GM12878 (cell line): ENCODE data around the gene DCLK2. TPM values are rescaled to one million over a fixed set of nuclear protein-coding genes. Genes with fewer than 3 reads are reported as not detected.

Experiments used
- ATAC-seq: fragments of 200-7000 bp; cut with Tn5 transposase; 3 replicates; pipeline ENCODE4 v1.9.1; 2020; ENCODE audit warnings: mild to moderate bottlenecking, moderate library complexity
- BruUV-seq: library from RNA; stranded (reverse); fragments of 400-500 nt; replicated peaks from 2 replicates; lab custom pipeline; 2021; lab: Mats Ljungman, UMichigan
- CTCF ChIA-PET: fragments of 300-600 bp; sonication (Branson Sonifier 250); formaldehyde crosslinking; extraction: SDS; loops from one replicate; lab custom pipeline; 2021; ENCODE audit warnings: inconsistent platforms; lab: Yijun Ruan, JAX
- POLR2A ChIA-PET: fragments of 350-600 bp; formaldehyde crosslinking; extraction: SDS; loops from one replicate; lab custom pipeline; 2021; ENCODE audit warnings: inconsistent platforms; lab: Charles Lee
- RAD21 ChIA-PET: fragments of 300-600 bp; sonication (Branson Sonifier 250); formaldehyde crosslinking; loops from one replicate; lab custom pipeline; 2023; ENCODE audit warnings: antibody characterized with exemption; ENCODE audit not compliant: unreplicated experiment; lab: Charles Lee
- SMC1A ChIA-PET: fragments of 300-600 bp; sonication (Branson Sonifier 250); formaldehyde crosslinking; loops from one replicate; lab custom pipeline; 2023; ENCODE audit not compliant: unreplicated experiment, uncharacterized antibody; lab: Charles Lee
- DNase-seq: peaks from one replicate; pipeline ENCODE4 v3.0.0-alpha.2; 2011; ENCODE audit warnings: low read depth, low spot score
- FAIRE-seq: peaks from 3 replicates; lab custom pipeline; 2011; peaks lifted over from hg19 to GRCh38; lab: Jason Lieb, UNC
- H2AFZ ChIP-seq: 2 replicates; pipeline ENCODE4 v1.6.0; 2011; ENCODE audit warnings: low read depth, low read length, control low read depth; ENCODE audit not compliant: control insufficient read depth
- H3K27ac ChIP-seq: 2 replicates; pipeline ENCODE4 v1.5.1; 2011; ENCODE audit warnings: control low read depth; ENCODE audit not compliant: control insufficient read depth, insufficient read depth
- H3K27me3 ChIP-seq, 2 experiments: replicated peaks in 1 of 2; 2 replicates each; pipeline versions ENCODE4 v1.6.0 to v1.6.1; 2011; ENCODE audit warnings: low read length in 1 of 2; ENCODE audit not compliant: control insufficient read depth in 2 of 2, insufficient read depth in 2 of 2
- H3K36me3 ChIP-seq, 2 experiments: 2 replicates each; pipeline ENCODE4 v1.5.1; 2011; ENCODE audit warnings: low read length in 1 of 2; ENCODE audit not compliant: control insufficient read depth in 2 of 2, insufficient read depth in 2 of 2
- H3K4me1 ChIP-seq: 2 replicates; pipeline ENCODE4 v1.6.1; 2011; ENCODE audit warnings: mild to moderate bottlenecking, low read length, moderate library complexity, mixed read lengths; ENCODE audit not compliant: control insufficient read depth, insufficient read depth
- H3K4me2 ChIP-seq: 2 replicates; pipeline ENCODE4 v1.6.0; 2011; ENCODE audit warnings: control low read depth; ENCODE audit not compliant: control insufficient read depth, insufficient read depth
- H3K4me3 ChIP-seq: fragments of 200-600 bp; sonication (generic); 2 replicates; pipeline ENCODE4 v1.5.1; 2016
- H3K79me2 ChIP-seq: 2 replicates; pipeline ENCODE4 v1.6.0; 2011; ENCODE audit warnings: low read length; ENCODE audit not compliant: control insufficient read depth, insufficient read depth
- H3K9ac ChIP-seq: 2 replicates; pipeline ENCODE4 v1.8.0; 2011; ENCODE audit warnings: low read length, control low read depth, mixed read lengths; ENCODE audit not compliant: control insufficient read depth, insufficient read depth
- H3K9me3 ChIP-seq: replicated peaks from 3 replicates; pipeline ENCODE4 v1.5.1; 2011; ENCODE audit warnings: mild to moderate bottlenecking, low read length; ENCODE audit not compliant: control insufficient read depth, insufficient read depth
- H4K20me1 ChIP-seq: 2 replicates; pipeline ENCODE4 v1.6.0; 2011; ENCODE audit not compliant: control insufficient read depth, insufficient read depth
- NR2C2 ChIP-seq: IDR thresholded peaks from 2 replicates; pipeline ENCODE4 v1.6.1; 2011; ENCODE audit warnings: borderline replicate concordance, low read depth; ENCODE audit not compliant: control insufficient read depth, insufficient read length
- RELA ChIP-seq: fragments of 450-650 bp; IDR thresholded peaks from 2 replicates; pipeline ENCODE4 v1.8.0; 2014; ENCODE audit warnings: borderline replicate concordance; ENCODE audit not compliant: partially characterized antibody
- SMAD5 ChIP-seq: IDR thresholded peaks from 2 replicates; pipeline ENCODE4 v1.6.1; 2016; ENCODE audit warnings: antibody characterized with exemption, low read depth
- STAT1 ChIP-seq: fragments of 450-650 bp; conservative IDR thresholded peaks from 2 replicates; pipeline ENCODE4 v1.6.1; 2014; ENCODE audit warnings: antibody characterized with exemption, mild to moderate bottlenecking
- TBL1XR1 ChIP-seq: IDR thresholded peaks from 2 replicates; pipeline ENCODE4 v1.6.1; 2012; ENCODE audit warnings: low read depth, low read length, improper control_type of control experiment
- WRNIP1 ChIP-seq: IDR thresholded peaks from 2 replicates; pipeline ENCODE4 v1.6.1; 2011; ENCODE audit warnings: low read depth, low read length, improper control_type of control experiment, borderline replicate concordance
- ZNF24 ChIP-seq: fragments of 450-650 bp; IDR thresholded peaks from 2 replicates; pipeline ENCODE4 v1.6.1; 2017; ENCODE audit warnings: antibody characterized with exemption, mild to moderate bottlenecking
- WGBS: methylation state at CpG from one replicate; pipeline ENCODE4 v1.1.6; 2016; ENCODE audit warnings: low lambda C conversion rate; ENCODE audit not compliant: insufficient replicate concordance, insufficient coverage; ENCODE audit errors: missing lambda C conversion rate; 5-methylcytosine and 5-hydroxymethylcytosine counted together
- in situ Hi-C: fragments of 300-500 bp; cut with MboI; formaldehyde crosslinking; loops from 9 replicates; pipeline ENCODE4 v1.14.3; 2018; ENCODE audit warnings: mixed read lengths
- intact Hi-C: fragments of 100-400 bp; cut with micrococcal nuclease; formaldehyde crosslinking; loops from one replicate; pipeline ENCODE4 v1.14.2; 2022; ENCODE audit not compliant: unreplicated experiment
- polyA plus RNA-seq, 11 experiments: library from polyadenylated mRNA; depleted of rRNA in 4 of 11; unstranded in 6 of 11; stranded (reverse) in 5 of 11; fragments of >200 nt; fragmentation: Nextera tagmentation in 4 of 11; fragmentation: Illumina TruSeq in 1 of 11; extraction: Ambion mirVana in 4 of 11; extraction: Trizol in 1 of 11; gene quantifications; 1 replicate in 1 of 11; 2 replicates in 10 of 11; pipeline versions ENCODE4 v1.2.1 to v1.2.3, GENCODE V29; 2011 to 2016; ENCODE audit warnings: inconsistent platforms in 2 of 11, missing spikeins in 2 of 11, low read depth in 1 of 11
- total RNA-seq, 4 experiments: library from RNA; depleted of rRNA in 3 of 4; stranded (reverse); fragments of >200 nt in 3 of 4; fragmentation: Illumina TruSeq in 1 of 4; extraction: Trizol in 1 of 4; gene quantifications; 2 replicates each; pipeline versions ENCODE4 v1.2.1 to v1.2.3, GENCODE V29; 2013 to 2021

Gene DCLK2
- total and polyA plus RNA-seq, 10 of the 15 experiments (the other 5 are each of a cell fraction or from before 2014, with no cell fraction given): not detected

GRCh38 chr4:150080337-150080736, 2.1 kb downstream of the DCLK2 start:
- Histone ChIP-seq H3K36me3 (no peaks in the 10 kb centered on the region), H3K79me2 (no peaks in the 10 kb centered on the region), H3K9me3 (peaks cover 4% of the 10 kb centered on the region; the same call in 2 of the 3 replicates), H3K4me1 (peaks cover 4% of the 10 kb centered on the region), H3K4me2 (no peak overlapping the region), H3K27me3 (peaks cover 5 to 18% of the 10 kb centered on the region in 2 experiments; a peak in 3 of 4 replicates), H2AFZ (no peak overlapping the region), H3K27ac (no peak overlapping the region), H3K4me3 (no peak overlapping the region), H4K20me1 (no peaks in the 10 kb centered on the region), H3K9ac (no peak overlapping the region)
- BruUV-seq: no TSS peak
- SMC1A ChIA-PET: no interaction called here
- 62% methylated on average over 5 of the region's 5 CpGs for WGBS
- intact Hi-C loops (no loop called here), in situ Hi-C loops (no loop called here)
- CTCF ChIA-PET: no interaction called here
- RAD21 ChIA-PET: no interaction called here
- no peak for ATAC-seq
- no peak for TF ChIP-seq RELA
- no peak for FAIRE-seq
- POLR2A ChIA-PET: no interaction called here
- no peak for DNase-seq

- H3K27me3 ChIP-seq: peaks cover 5 to 18% of the 10 kb centered on the region in 2 experiments; a peak in 3 of 4 replicates
- 96% methylated on average over 1 of the region's 1 CpG for WGBS
These were observed 2.6 kb downstream of the DCLK2 start for GRCh38 chr4:150080875-150081274.

More at GRCh38 chr4:150080875-150081274, 2.6 kb downstream of the DCLK2 start:
- H3K79me2 ChIP-seq: no peaks in the 10 kb centered on the region
- H3K9me3 ChIP-seq: peaks cover 4% of the 10 kb centered on the region; the same call in 2 of the 3 replicates
- no peak overlapping the region for H3K4me2 ChIP-seq
- no peak for DNase-seq
- H2AFZ ChIP-seq: no peak overlapping the region
- no peaks in the 10 kb centered on the region for H3K36me3 ChIP-seq
- in situ Hi-C loops (no loop called here), intact Hi-C loops (no loop called here)
- FAIRE-seq: no peak
- H3K27ac ChIP-seq: no peak overlapping the region
- no peak for ATAC-seq
- no peak overlapping the region for H3K9ac ChIP-seq
- BruUV-seq: no TSS peak
- SMC1A ChIA-PET: no interaction called here
- H3K4me1 ChIP-seq: peaks cover 4% of the 10 kb centered on the region
- POLR2A ChIA-PET: no interaction called here
- H3K4me3 ChIP-seq: no peak overlapping the region
- H4K20me1 ChIP-seq: no peaks in the 10 kb centered on the region
- CTCF ChIA-PET: no interaction called here
- RAD21 ChIA-PET: no interaction called here
- no peak for TF ChIP-seq TBL1XR1
- no peak for TF ChIP-seq NR2C2
- TF ChIP-seq WRNIP1: no peak
- no peak for TF ChIP-seq STAT1
- no peak for TF ChIP-seq SMAD5
- no peak for TF ChIP-seq ZNF24
- TF ChIP-seq, all 136 proteins: peak for 0
